BJ (cell line): ENCODE results near the gene PPHLN1. TPM values are rescaled to one million over a fixed set of nuclear protein-coding genes. Genes with fewer than 3 reads are reported as not detected.
"Not testable (repeated sequence)": the region's sequence is repeated elsewhere in the genome, so short reads cannot be mapped to it uniquely, and the experiment has no call there.

Experiments
- CTCF ChIA-PET: fragments of 350-600 bp; formaldehyde crosslinking; extraction: SDS; loops from one replicate; lab custom pipeline; 2021; ENCODE audit warnings: antibody characterized with exemption, inconsistent platforms; lab: Yijun Ruan, JAX
- POLR2A ChIA-PET: fragments of 300-600 bp; sonication (Branson Sonifier 250); formaldehyde crosslinking; extraction: SDS; loops from one replicate; lab custom pipeline; 2021; ENCODE audit warnings: antibody characterized with exemption; lab: Charles Lee
- DNase-seq: peaks from one replicate; pipeline ENCODE4 v3.0.0-alpha.2; 2011; ENCODE audit warnings: low read depth
- H3K27me3 ChIP-seq: 2 replicates; pipeline ENCODE4 v1.6.0; 2011; ENCODE audit warnings: low read length; ENCODE audit not compliant: control insufficient read depth, insufficient read depth
- H3K36me3 ChIP-seq: 2 replicates; pipeline ENCODE4 v1.5.1; 2011; ENCODE audit warnings: low read length; ENCODE audit not compliant: control insufficient read depth, insufficient read depth
- H3K4me3 ChIP-seq: 2 replicates; pipeline ENCODE4 v1.5.1; 2011; ENCODE audit warnings: low read depth, mild to moderate bottlenecking, control low read depth, low read length
- polyA plus RNA-seq: library from polyadenylated mRNA; depleted of rRNA; stranded (reverse); fragments of >200 nt; gene quantifications from 2 replicates; pipeline ENCODE4 v1.2.3, GENCODE V29; 2011
- TF ChIP-seq, protein P1 (sequence below): IDR thresholded peaks from 2 replicates; pipeline ENCODE4 v1.5.1; 2011; ENCODE audit warnings: low read depth, mild to moderate bottlenecking, control low read depth, inconsistent platforms, low read length, moderate library complexity; ENCODE audit not compliant: insufficient read depth

Gene PPHLN1
- polyA plus RNA-seq, 1 experiment, result 29.1 TPM

DNA sequence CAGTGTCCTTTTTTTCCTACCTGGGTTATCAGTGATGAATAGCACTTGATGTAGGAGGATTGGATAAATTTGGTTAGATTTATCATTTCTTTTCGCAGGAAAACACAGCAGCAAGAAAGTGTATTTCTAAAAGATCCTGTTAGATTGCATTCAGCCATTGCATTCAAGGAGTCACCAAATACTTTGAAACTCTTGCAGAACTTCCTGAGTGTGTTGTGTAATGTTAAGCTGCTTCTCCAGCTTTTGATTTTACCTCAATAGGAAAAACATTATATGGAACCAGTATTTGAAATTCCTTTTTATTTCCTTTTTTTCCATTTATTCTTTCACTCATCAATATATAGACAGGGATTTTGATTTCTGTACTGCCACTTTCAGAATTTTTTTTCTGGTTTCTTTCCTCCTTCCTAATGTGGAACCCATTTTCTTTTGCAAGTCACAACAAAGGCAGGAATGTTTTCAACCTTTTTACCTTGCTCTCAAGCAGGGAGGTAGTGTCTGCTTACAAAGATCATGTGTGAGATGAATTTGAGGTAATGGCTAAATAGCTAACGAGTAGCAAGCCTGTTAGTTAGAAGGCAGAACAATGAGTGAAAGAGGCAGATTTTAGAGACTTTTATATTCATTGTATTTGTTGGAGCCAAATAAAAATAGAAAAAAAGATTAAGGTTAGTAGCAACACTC, 56.2 kb downstream of the PPHLN1 start:
- H3K36me3 ChIP-seq, result no peaks in the 10 kb centered on the region
- CTCF ChIA-PET, result interaction anchor here (1.0 to 4.2 kb wide), 2 partner anchors 11 to 25 kb away, joined by 3 to 32 read pairs; no protein-coding TSS in a partner anchor
- POLR2A ChIA-PET, result interaction anchor here (0.8 kb wide), 1 partner anchor 632 kb away, joined by 4 read pairs; no protein-coding TSS in a partner anchor
- TF ChIP-seq, protein P1, sequence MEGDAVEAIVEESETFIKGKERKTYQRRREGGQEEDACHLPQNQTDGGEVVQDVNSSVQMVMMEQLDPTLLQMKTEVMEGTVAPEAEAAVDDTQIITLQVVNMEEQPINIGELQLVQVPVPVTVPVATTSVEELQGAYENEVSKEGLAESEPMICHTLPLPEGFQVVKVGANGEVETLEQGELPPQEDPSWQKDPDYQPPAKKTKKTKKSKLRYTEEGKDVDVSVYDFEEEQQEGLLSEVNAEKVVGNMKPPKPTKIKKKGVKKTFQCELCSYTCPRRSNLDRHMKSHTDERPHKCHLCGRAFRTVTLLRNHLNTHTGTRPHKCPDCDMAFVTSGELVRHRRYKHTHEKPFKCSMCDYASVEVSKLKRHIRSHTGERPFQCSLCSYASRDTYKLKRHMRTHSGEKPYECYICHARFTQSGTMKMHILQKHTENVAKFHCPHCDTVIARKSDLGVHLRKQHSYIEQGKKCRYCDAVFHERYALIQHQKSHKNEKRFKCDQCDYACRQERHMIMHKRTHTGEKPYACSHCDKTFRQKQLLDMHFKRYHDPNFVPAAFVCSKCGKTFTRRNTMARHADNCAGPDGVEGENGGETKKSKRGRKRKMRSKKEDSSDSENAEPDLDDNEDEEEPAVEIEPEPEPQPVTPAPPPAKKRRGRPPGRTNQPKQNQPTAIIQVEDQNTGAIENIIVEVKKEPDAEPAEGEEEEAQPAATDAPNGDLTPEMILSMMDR, result no peak
- H3K27me3 ChIP-seq, result no peaks in the 10 kb centered on the region
- peak; percentile 1 for DNase-seq
- no peak overlapping the region for H3K4me3 ChIP-seq

DNA sequence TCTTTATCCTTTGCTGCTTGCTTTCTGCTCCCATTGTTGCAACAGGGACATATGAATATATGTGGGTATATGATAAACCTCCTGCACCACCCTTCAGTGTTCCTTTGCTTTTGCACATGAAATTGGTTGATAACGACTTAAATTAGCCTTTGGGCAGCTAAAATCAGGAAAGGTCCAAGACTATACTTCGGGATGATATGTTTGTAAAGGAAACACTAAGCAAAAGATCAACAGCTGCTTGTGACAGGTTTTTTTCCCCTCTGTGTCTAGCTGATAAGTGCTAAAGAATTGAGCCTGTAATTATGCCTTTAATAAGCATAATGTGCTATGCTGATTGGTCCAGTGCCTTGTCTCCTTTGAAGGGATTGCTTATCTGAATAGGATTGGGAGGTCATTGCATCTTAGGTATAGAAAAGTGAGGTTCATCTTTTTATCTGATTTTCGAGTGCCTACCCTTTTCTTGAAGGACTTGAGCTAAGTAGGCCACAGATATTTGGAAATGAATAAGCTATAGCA, 59.4 kb downstream of the PPHLN1 start:
- H3K27me3 ChIP-seq, result no peaks in the 10 kb centered on the region
- ChIA-PET POLR2A (no interaction called here), CTCF (interaction anchor here (1.5 to 3.0 kb wide), 2 partner anchors 8 to 13 kb away, joined by 5 to 14 read pairs; no protein-coding TSS in a partner anchor)
- no peak for DNase-seq
- H3K4me3 ChIP-seq, result no peak overlapping the region
- no peaks in the 10 kb centered on the region for H3K36me3 ChIP-seq
- TF ChIP-seq, protein P1, result no peak

DNA sequence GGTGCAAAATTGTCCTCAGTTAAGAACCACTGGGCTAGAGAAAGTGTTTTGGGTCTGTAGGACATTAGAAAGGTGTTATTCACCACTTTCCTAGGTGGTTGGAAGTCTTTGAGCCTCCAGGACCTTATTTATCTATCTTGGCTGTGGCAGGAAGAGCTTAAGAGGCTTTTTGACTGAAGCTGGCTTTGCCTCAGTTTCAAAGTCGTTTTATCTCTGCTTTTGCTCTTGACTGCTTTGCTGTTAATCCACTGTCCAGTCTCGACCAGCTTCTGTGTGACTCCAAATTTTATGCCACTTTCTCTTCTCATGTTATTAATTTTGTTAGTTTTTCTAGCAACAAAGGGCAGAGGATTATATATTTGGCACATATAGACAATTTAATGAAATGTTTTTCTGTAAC, 60.3 kb downstream of the PPHLN1 start:
- ChIA-PET CTCF (interaction anchor here (1.5 to 3.0 kb wide), 2 partner anchors 9 to 14 kb away, joined by 5 to 14 read pairs; no protein-coding TSS in a partner anchor), POLR2A (no interaction called here)
- no peak for DNase-seq
- H3K36me3 ChIP-seq, result no peaks in the 10 kb centered on the region
- TF ChIP-seq, protein P1, result no peak
- H3K4me3 ChIP-seq, result no peak overlapping the region
- H3K27me3 ChIP-seq, result no peaks in the 10 kb centered on the region

DNA sequence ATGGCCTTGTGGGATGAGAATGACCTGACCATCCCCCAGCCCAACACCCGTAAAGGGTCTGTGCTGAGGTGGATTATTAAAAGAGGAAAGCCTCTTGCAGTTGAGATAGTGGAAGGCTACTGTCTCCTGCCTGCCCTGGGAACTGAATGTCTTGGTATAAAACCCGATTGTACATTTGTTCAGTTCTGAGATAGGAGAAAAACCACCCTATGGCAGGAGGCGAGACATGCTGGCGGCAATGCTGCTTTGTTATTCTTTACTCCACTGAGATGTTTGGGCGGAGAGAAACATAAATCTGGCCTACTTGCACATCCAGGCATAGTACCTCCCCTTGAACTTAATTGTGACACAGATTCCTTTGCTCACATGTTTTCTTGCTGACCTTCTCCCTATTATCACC, 62.1 kb downstream of the PPHLN1 start:
- H3K36me3 ChIP-seq, H3K27me3 ChIP-seq, H3K4me3 ChIP-seq, DNase-seq, POLR2A ChIA-PET: not testable (repeated sequence)
- CTCF ChIA-PET, result interaction anchor here (2.4 to 3.0 kb wide), 2 partner anchors 16 kb away, joined by 7 to 14 read pairs; no protein-coding TSS in a partner anchor

DNA sequence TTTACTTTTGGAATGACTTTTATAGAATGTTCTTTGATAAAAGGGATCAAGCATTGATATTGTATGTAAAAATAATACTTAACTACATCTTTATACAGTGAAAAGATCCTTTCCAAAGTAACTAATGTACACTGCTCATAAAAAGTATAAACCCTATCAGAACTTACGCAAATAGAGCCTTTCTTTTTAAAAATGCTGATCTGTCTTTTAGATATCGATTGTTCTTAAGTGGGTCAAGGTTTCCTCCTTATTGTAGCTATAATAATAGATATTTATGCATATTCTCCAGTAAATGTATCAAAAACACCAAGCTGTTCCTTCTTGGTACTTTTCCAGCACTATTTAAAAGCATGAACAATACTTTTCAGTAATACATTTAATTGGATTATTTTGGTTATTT, 68.5 kb downstream of the PPHLN1 start:
- H3K4me3 ChIP-seq, result no peak overlapping the region
- H3K27me3 ChIP-seq, result no peaks in the 10 kb centered on the region
- no peaks in the 10 kb centered on the region for H3K36me3 ChIP-seq
- DNase-seq, result no peak
- TF ChIP-seq, protein P1, result no peak
- ChIA-PET CTCF (no interaction called here), POLR2A (no interaction called here)
